Measurements from ENCODE around the gene SUN2. TPM values are rescaled to one million over a fixed set of nuclear protein-coding genes. Genes with fewer than 3 reads are reported as not detected.

The SUN2 gene
- total RNA-seq, 6 experiments from 2014 or later = 104 to 174 (median 144) TPM

DNA sequence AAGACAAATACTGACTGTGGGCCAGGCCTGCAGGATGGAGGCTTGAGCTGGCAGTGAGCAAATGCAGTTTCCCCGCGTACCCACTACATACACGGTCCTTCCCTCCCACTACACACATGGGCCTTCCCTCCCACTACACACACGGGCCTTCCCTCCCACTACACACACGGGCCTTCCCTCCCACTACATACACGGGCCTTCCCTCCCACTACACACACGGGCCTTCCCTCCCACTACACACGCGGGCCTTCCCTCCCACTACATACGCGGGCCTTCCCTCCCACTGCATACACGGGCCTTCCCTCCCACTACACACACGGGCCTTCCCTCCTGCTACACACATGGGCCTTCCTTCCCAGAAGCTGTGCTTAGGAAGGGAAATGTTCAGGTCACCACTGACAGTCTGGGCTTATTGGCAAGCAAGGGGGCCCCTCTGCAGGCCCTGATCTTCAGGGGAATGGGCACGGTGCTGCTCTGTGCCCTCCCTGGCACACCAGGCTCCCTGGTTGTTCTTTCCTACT lies 27.4 kb upstream of the SUN2 start:
- ATAC-seq (no peak), DNase-seq (no peak)
- Histone ChIP-seq H3K36me3 (no peaks in the 10 kb centered on the region), H3K4me1 (no peaks in the 10 kb centered on the region), H3K27me3 (no peaks in the 10 kb centered on the region), H3K27ac (no peak overlapping the region), H3K9me3 (no peaks in the 10 kb centered on the region), H3K4me3 (no peak overlapping the region)
- WGBS (ENCODE audit: insufficient coverage, low coverage, low lambda C conversion rate, missing lambda C conversion rate) = 59% methylated on average over 14 of the region's 14 CpGs
- TF ChIP-seq, protein P1, sequence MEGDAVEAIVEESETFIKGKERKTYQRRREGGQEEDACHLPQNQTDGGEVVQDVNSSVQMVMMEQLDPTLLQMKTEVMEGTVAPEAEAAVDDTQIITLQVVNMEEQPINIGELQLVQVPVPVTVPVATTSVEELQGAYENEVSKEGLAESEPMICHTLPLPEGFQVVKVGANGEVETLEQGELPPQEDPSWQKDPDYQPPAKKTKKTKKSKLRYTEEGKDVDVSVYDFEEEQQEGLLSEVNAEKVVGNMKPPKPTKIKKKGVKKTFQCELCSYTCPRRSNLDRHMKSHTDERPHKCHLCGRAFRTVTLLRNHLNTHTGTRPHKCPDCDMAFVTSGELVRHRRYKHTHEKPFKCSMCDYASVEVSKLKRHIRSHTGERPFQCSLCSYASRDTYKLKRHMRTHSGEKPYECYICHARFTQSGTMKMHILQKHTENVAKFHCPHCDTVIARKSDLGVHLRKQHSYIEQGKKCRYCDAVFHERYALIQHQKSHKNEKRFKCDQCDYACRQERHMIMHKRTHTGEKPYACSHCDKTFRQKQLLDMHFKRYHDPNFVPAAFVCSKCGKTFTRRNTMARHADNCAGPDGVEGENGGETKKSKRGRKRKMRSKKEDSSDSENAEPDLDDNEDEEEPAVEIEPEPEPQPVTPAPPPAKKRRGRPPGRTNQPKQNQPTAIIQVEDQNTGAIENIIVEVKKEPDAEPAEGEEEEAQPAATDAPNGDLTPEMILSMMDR (IDR thresholded peaks at IDR 0.05) = no peak
- TF ChIP-seq POLR2A (IDR thresholded peaks at IDR 0.05) = no peak
- intact Hi-C loops (cut with DNase I) = no loop called here

- TF ChIP-seq POLR2A (IDR thresholded peaks at IDR 0.05) = no peak
- TF ChIP-seq, protein P1 (IDR thresholded peaks at IDR 0.05) = no peak
- 69% methylated on average over 12 of the region's 13 CpGs for WGBS (ENCODE audit: insufficient coverage, low coverage, low lambda C conversion rate, missing lambda C conversion rate)
- DNase-seq (no peak), ATAC-seq (no peak)
- Histone ChIP-seq H3K36me3 (no peaks in the 10 kb centered on the region), H3K4me3 (no peak overlapping the region), H3K27ac (no peak overlapping the region), H3K27me3 (no peaks in the 10 kb centered on the region), H3K9me3 (no peaks in the 10 kb centered on the region), H3K4me1 (no peaks in the 10 kb centered on the region)
- intact Hi-C loops (cut with DNase I) = no loop called here
These were observed 26.8 kb upstream of the SUN2 start for GRCh38 chr22:38782402-38783094.

DNA sequence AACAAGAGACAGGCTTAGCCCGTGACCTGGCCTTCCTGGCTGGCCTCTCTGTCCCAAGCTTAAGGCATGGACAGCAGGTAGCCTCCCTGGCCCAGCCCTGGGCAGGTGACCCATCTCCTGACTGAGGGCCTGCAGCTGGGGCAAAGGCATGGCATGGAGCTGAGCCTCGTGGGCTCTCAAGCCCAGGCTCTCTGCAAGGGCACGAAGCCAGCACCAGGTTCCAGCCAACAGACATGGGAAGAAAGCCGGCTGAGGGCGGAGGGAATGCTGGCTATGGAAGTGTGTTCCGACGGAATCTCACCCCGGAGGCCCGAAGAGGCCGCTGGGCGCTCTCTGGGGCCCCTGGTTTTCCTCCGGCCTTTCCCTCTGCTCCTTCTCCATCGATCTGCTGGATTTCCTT lies 25.2 kb upstream of the SUN2 start:
- H3K27ac ChIP-seq = no peak overlapping the region
- no peaks in the 10 kb centered on the region for H3K36me3 ChIP-seq
- H3K4me3 ChIP-seq = no peak overlapping the region
- no peaks in the 10 kb centered on the region for H3K27me3 ChIP-seq
- WGBS (ENCODE audit: insufficient coverage, low coverage, low lambda C conversion rate, missing lambda C conversion rate) = no CpG with 5 or more reads among the region's 13 CpGs
- no peaks in the 10 kb centered on the region for H3K9me3 ChIP-seq
- H3K4me1 ChIP-seq = no peaks in the 10 kb centered on the region
- intact Hi-C loops (cut with DNase I) = no loop called here
- TF ChIP-seq, protein P1 (IDR thresholded peaks at IDR 0.05) = no peak
- no peak for TF ChIP-seq POLR2A (IDR thresholded peaks at IDR 0.05)
- DNase-seq = peak in 1 of 3 donors; percentile 39
- no peak for ATAC-seq

DNA sequence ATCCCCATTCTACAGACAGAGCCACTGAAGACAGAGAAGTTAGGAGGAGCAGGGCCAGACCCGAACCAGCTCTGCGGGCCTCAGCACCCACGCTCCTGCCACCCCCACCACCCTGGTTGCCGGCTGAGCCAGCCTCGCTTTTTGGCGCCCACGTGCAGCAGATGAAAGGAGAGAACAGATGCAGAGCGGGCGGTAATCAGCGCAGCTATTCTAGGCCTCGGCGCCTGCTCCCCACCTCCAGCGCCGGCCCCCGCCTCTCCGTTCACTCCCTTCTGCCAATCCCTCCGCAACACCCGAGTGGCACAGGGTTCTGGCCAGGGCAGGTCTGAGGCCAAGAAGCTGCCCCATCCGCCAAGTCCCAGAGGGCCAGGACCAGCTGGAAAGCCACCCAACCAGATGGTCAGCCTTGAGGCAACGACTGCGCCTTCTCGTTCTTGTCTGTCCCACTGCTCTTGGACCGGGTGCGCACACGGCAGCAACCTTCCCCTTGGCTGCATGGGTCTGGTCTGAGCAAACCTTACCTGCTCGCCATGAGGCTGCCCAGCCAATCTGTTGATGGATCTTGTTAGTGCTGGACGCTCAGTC lies 21.4 kb upstream of the SUN2 start:
- no peaks in the 10 kb centered on the region for H3K4me1 ChIP-seq
- intact Hi-C loops (cut with DNase I) = no loop called here
- H3K27ac ChIP-seq = no peak overlapping the region
- no peaks in the 10 kb centered on the region for H3K27me3 ChIP-seq
- no peak overlapping the region for H3K4me3 ChIP-seq
- no peaks in the 10 kb centered on the region for H3K9me3 ChIP-seq
- DNase-seq (peak in 1 of 3 donors; percentile 42), ATAC-seq (no peak)
- H3K36me3 ChIP-seq = no peaks in the 10 kb centered on the region
- TF ChIP-seq, protein P1 (IDR thresholded peaks at IDR 0.05) = no peak
- no peak for TF ChIP-seq POLR2A (IDR thresholded peaks at IDR 0.05)
- WGBS (ENCODE audit: insufficient coverage, low coverage, low lambda C conversion rate, missing lambda C conversion rate) = 80% methylated on average over 21 of the region's 27 CpGs

All from right lobe of liver (tissue), 6 donors.